GM12874 (cell line): ENCODE measurements around the gene SHOX.

Experiments used
- CTCF ChIP-seq: IDR thresholded peaks from 2 replicates; pipeline ENCODE4 v1.5.1; 2011; ENCODE audit warnings: low read depth, mild to moderate bottlenecking, control low read depth, low read length, moderate library complexity; ENCODE audit not compliant: insufficient read depth

SHOX gene

GRCh38 chrX:680062-680461 is 49.5 kb downstream of the SHOX start:
- no peak for TF ChIP-seq CTCF

GRCh38 chrX:681989-682388 is 51.4 kb downstream of the SHOX start:
- no peak for TF ChIP-seq CTCF

- no peak for TF ChIP-seq CTCF
These were observed 52.3 kb downstream of the SHOX start for GRCh38 chrX:682892-683291.

- no peak for TF ChIP-seq CTCF
These were observed 53.0 kb downstream of the SHOX start for GRCh38 chrX:683576-683975.

- no peak for TF ChIP-seq CTCF
These were observed 54.8 kb downstream of the SHOX start for GRCh38 chrX:685120-686032.

- no peak for TF ChIP-seq CTCF
These were observed 59.4 kb downstream of the SHOX start for GRCh38 chrX:689983-690382.

- no peak for TF ChIP-seq CTCF
These were observed 64.2 kb downstream of the SHOX start for GRCh38 chrX:694800-695199.
